Measurements from ENCODE around the gene FEM1B.

FEM1B gene

GRCh38 chr15:68259883-68260282, 17.7 kb upstream of the FEM1B start:
- DNase-seq (ENCODE audit: low read depth in 2 of 2), result no peak

GRCh38 chr15:68261241-68261640, 16.3 kb upstream of the FEM1B start:
- DNase-seq (ENCODE audit: low read depth in 2 of 2), result no peak

- no peak for DNase-seq (ENCODE audit: low read depth in 2 of 2)
Measured at GRCh38 chr15:68261980-68262379, 15.6 kb upstream of the FEM1B start.

GRCh38 chr15:68262514-68263356, 14.8 kb upstream of the FEM1B start:
- DNase-seq (ENCODE audit: low read depth in 2 of 2), result no peak

- DNase-seq (ENCODE audit: low read depth in 2 of 2), result no peak
Measured at GRCh38 chr15:68264282-68264681, 13.3 kb upstream of the FEM1B start.

- DNase-seq (ENCODE audit: low read depth in 2 of 2), result no peak
Measured at GRCh38 chr15:68265081-68265480, 12.5 kb upstream of the FEM1B start.

GRCh38 chr15:68265674-68266073, 11.9 kb upstream of the FEM1B start:
- DNase-seq (ENCODE audit: low read depth in 2 of 2), result no peak

- DNase-seq (ENCODE audit: low read depth in 2 of 2), result no peak
Measured at GRCh38 chr15:68268405-68268804, 9.1 kb upstream of the FEM1B start.

- DNase-seq (ENCODE audit: low read depth in 2 of 2), result no peak
Measured at GRCh38 chr15:68271854-68272471, 5.6 kb upstream of the FEM1B start.

- DNase-seq (ENCODE audit: low read depth in 2 of 2), result no peak
Measured at GRCh38 chr15:68272721-68273271, 4.7 kb upstream of the FEM1B start.

GRCh38 chr15:68274201-68274848, 3.2 kb upstream of the FEM1B start:
- no peak for DNase-seq (ENCODE audit: low read depth in 2 of 2)

- DNase-seq (ENCODE audit: low read depth in 2 of 2), result no peak
Measured at GRCh38 chr15:68275165-68275746, 2.3 kb upstream of the FEM1B start.

GRCh38 chr15:68276668-68277067, 877 bp upstream of the FEM1B start:
- DNase-seq (ENCODE audit: low read depth in 2 of 2), result no peak

- DNase-seq (ENCODE audit: low read depth in 2 of 2), result no peak
Measured at GRCh38 chr15:68277131-68277602, 378 bp upstream of the FEM1B start.

- DNase-seq (ENCODE audit: low read depth in 2 of 2), result peak in 1 of 2 donors; percentile 42
Measured at GRCh38 chr15:68278345-68278594, 725 bp downstream of the FEM1B start.

- DNase-seq (ENCODE audit: low read depth in 2 of 2), result no peak
Measured at GRCh38 chr15:68278595-68279405, 1.3 kb downstream of the FEM1B start.

- DNase-seq (ENCODE audit: low read depth in 2 of 2), result no peak
Measured at GRCh38 chr15:68279779-68280753, 2.5 kb downstream of the FEM1B start.

- no peak for DNase-seq (ENCODE audit: low read depth in 2 of 2)
Measured at GRCh38 chr15:68281008-68281407, 3.5 kb downstream of the FEM1B start.

GRCh38 chr15:68283401-68283800, 5.9 kb downstream of the FEM1B start:
- no peak for DNase-seq (ENCODE audit: low read depth in 2 of 2)

- no peak for DNase-seq (ENCODE audit: low read depth in 2 of 2)
Measured at GRCh38 chr15:68284616-68285258, 7.2 kb downstream of the FEM1B start.

Measured in activated CD8-positive, alpha-beta memory T cell treated with anti-CD3 and anti-CD28 coated beads for 4 hours (primary cell).